HG02678 (cell line): ENCODE measurements around the gene LRMDA.

Experiments
- ATAC-seq: cut with Tn5 transposase; IDR thresholded peaks from one replicate; pipeline ENCODE4 v1.9.1; 2021; ENCODE audit warnings: mild to moderate bottlenecking, moderate library complexity; ENCODE audit not compliant: unreplicated experiment

Gene LRMDA

DNA sequence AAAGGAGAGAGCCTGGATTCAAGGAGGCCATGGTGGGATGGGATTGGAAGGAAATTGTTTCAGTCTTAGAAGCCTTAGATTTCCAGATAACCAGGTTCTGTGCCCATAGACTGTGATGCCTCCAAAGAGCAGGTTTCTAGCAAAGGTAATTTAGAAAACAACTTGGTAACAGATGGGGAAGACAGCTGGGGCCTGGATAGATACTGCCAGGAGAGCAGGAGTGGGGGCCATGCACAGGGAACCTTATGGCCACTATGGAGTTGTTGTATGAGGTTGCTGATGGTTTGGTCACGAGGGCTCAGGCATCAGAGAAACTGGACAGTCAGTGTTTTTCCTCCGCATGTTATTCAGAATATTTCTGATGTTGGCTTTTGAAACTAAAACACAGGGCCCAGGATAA is 901.9 kb downstream of the LRMDA start:
- no peak for ATAC-seq

DNA sequence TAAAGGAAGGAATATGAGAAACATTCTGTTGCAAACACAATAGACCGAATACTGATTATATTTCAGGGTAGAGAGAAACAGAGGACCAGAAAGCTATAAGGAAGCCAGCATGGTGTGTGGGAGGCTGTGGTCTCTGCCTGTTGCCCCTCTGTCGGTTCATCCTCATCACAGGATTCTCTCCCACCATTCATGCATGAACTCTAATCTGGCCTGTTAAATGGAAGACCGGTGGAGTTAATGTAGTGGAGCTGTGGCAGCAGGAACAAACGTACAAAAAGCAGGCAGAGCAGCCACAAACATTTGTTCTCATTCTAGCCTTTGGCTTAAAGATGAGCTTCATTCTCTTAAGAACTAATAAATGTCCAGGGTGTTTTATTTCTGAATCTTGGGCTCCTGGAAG is 902.4 kb downstream of the LRMDA start:
- ATAC-seq, result no peak

DNA sequence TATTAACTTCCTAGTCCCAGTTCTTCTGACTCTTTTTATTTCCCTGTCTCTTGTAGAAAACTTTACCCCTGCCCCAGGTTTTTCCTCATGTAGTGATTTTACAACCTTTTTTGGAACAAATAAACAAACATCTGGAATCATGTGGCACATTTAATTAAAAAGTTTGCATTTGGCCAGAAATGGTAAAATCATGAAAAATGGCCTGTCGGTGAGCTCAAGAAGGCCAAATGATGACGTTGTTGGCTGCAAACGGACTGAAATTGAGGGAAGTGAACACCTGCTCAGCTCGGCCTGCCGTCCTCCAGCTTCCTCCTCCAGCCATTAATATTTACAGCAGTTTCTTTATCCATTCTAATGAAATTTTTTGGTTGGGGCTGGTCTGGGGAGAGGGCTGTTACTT is 902.8 kb downstream of the LRMDA start:
- no peak for ATAC-seq

DNA sequence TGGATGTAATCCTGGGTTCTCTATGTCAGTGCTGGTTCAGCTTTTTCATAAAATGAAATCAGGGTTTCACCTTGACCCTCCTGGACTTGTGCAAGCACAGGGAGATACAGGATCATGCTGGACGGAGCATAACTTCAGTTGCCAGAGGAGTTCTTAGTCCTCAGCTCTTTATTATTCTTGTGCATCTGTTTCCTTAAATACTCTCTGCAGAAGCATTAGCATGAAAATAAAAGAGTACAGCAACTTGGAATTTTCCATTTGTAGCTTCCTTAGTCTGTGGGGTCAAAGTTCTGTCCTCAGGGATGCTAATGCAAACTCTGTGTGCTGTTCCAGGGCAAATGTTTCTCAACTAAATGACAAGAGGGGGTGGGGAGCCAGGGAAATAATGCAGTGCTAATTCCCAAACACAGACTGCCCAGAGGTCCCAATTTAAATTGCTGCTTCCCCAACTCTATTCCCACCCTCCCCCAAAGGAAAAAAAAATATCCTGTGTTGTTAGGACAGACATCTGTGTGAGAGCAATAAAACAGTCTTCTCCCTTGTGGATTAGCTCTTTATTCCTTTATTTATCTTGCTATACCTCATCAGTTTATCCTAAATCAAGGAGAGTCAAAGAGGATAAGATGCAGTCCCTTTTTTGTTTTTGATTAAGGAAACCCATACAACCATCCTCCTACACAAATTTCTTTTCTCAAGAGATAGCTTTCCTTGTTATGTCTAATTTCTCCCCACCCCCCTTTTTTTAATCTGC is 905.0 kb downstream of the LRMDA start:
- no peak for ATAC-seq

DNA sequence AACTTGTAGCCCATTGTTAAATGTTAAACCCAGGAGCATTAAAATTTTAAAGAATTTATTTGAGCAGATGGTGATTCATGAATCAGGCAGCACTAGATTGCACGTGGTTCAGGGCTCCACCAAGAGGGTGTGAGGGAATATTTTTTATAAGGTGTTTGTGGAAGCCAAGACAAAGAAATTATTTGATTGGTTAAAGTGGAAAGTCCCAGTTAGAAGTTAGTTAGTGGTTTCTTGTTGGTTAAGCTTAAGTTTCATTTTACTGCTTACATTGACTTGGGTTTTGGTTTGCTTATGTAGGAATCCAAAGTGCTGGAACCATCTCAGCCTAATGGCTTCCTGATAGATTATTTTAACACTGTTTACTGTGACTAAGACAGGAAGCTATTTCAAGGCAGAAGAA is 906.2 kb downstream of the LRMDA start:
- ATAC-seq, result no peak

DNA sequence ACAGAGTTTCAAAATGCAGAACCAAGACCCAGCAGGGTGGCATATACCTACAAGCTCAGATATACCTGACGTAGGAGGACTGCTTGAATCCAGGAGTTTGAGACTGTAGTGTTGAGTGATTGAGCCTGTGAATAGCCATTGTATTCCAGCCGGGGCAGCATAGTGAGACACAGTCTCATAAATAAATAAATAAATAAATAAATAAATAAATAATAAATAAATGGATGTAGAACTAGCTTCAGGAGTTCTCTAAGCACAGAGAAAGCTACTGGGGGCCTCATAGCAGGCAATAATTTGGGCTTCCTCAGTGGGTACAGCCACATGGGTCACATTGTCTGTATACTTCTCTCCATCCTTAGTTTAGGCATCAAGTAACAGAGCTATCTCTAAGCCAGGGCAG is 906.8 kb downstream of the LRMDA start:
- ATAC-seq, result no peak

DNA sequence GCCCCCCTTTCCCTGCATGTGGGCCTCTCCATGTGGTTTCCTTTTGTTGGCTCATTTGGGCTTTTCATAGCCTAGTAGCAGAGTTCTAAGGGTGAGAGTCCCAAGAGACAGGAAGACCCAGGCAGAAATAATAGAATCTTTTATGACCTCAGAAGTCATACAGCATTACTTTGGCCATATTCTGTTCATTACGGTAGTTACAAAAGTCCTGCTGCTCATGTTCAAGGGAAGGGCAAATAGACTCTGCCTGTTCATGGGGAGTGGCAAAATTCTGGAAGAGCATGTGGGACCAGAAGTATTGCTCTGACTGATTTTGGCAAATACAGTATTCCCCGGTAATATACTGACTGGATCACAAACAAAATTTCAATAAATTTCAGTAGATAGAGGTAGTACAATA is 910.3 kb downstream of the LRMDA start:
- no peak for ATAC-seq

DNA sequence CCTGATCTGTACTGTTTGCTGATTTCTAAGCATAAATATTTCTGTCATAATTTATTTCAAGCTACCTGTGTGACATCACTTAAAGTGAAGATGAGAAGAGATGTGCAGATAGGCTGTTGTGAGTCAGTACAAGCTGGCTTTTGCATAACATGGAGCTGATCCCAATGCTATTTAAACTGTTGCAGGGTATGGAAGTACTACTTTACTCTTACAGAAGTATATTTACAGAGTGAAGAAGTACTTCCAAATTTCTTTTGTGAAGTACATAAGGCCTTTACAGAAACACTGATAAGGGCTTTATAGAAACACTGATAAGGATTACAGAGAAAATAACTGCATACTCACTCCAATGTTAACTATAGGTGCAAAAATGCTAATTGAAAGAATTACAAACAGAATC is 911.6 kb downstream of the LRMDA start:
- no peak for ATAC-seq

DNA sequence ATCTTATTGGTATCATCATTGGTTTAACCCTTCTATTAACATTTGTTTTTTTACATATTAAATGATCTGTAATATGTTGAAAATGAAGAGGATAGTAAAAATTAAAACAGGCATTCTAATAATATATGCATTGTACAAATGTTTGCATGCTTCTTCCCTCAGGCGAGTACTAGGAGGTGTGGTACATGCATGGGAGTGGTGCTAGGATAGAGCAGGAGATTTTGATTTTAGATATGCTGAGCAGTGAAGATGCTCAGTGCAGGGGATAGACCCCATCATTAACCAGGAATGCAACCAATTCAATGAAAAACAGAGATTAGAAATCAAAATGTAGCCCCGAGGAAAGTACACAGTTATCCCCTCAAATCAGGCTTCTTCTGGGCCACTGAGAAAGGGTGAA is 916.4 kb downstream of the LRMDA start:
- no peak for ATAC-seq

DNA sequence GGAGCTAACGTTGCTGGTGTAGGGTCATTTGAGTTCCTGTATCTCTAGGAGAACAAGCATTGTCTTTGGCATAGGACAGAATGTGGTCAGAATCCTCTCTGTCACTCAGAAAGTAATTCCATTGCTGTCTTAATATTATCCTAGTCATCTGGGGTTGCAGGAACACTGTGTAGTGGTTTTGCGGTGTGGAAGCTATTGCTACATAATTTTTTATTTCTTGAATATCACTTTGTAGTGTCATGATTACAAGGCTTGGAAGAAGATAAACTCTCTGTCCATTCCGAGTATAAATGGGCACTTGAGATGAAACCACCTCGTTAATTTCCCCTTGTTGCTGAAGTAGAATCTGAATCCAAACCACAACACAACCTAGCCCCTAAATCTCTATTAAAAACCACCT is 919.2 kb downstream of the LRMDA start:
- ATAC-seq, result no peak

DNA sequence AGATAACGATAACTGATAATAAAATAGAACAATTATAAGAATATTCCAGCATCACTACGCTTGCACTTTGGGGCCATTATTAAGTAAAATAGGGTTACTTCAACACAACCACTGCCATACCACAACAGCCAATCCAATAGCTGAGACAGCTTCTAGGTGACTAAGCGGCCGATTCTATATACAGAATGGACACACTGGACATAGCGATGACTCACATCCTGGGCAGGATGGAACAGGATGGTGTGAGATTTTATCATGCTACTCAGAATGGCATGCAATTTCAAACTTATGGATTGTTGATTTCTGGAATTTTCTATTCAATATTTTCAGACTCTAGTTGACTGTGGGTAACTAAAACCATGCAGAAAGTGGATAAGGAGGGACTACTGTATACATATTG is 920.9 kb downstream of the LRMDA start:
- no peak for ATAC-seq

DNA sequence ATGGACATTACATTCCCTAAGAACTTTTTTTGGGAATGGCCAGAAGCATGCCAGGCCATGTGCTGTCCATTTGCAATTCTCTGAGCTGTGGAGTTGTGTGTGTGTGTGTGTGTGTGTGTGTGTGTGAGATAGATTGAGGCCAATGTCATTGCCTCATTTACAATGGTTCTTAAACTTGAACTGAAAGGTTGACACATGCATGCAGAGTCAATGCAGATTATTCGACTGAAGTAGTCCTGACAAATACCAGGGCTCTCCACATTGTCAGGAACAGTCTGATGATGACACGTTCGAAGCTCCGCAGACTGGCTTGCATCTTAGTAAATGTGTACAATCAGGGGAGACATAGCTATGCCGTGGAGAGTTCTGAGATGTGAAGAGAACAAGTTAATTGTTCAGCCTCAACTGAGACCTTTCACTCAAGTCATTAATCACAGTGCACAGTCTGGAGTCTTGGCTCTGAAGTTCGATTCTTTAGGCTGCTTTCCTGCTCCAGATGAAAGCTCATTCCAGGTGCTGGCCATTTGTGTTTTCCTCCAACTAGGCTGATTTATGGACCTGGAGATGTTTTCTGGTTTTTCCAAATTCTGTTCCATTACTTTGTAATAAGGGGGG is 921.9 kb downstream of the LRMDA start:
- no peak for ATAC-seq

DNA sequence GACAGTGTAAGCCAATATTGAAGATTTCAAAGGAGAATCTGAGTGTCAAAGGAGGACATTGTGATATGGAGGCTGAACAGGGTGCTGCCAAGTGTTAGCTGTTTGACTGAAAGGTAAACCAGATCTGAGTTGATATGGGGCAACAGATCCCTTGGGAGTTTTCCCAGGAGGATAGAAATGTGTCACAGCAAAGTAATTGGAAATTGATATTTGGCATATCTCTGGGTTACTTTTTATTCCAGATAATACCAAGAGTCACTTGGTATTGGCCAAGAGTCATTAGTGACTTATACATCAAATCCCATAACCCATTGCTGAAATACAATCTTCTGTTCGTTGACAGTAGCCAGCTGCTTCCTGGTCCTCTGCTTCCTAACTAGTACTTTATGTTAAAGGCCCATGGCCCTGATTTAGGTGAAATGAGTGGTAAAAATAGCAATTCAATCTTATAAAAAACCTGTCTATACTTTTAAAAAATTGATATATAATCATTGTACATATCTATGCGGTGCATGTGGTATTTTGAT is 922.9 kb downstream of the LRMDA start:
- ATAC-seq, result no peak

DNA sequence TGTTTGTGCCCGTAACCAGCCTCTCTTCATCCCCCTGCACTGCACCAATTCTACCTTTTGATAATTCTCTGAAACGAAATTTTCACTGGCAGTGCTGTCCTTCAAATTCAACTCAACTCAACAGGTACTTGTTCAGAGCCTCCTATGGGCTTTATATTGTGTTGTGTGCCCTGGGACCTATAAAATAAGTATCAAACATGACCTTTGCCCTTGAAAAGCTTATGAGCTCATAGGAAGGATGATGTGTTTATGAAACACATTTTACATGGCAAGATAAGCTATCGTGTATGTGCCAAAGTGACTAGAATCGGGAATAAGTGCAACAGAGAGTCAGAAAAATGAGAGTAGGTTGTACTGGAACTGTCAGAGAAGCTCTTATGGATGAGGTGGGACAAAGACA is 923.5 kb downstream of the LRMDA start:
- ATAC-seq, result no peak

DNA sequence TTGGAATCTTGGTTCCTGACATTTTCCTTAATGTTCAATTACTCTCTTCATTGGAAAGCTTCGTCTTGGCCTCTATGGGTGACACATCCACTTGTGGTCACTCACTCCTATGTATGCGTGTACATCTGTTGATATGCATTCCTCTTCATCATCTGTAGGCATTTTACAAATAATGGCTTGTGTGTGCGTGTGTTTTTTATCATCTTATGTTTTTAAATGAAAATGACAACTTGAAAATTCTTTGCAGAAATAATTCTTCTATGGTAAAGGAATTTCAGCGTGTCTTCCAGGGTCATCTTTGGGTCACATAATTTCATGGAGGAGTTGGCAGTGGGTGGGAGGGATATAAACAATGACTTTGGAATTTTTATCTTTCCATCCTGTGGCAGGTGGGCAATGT is 925.1 kb downstream of the LRMDA start:
- no peak for ATAC-seq

DNA sequence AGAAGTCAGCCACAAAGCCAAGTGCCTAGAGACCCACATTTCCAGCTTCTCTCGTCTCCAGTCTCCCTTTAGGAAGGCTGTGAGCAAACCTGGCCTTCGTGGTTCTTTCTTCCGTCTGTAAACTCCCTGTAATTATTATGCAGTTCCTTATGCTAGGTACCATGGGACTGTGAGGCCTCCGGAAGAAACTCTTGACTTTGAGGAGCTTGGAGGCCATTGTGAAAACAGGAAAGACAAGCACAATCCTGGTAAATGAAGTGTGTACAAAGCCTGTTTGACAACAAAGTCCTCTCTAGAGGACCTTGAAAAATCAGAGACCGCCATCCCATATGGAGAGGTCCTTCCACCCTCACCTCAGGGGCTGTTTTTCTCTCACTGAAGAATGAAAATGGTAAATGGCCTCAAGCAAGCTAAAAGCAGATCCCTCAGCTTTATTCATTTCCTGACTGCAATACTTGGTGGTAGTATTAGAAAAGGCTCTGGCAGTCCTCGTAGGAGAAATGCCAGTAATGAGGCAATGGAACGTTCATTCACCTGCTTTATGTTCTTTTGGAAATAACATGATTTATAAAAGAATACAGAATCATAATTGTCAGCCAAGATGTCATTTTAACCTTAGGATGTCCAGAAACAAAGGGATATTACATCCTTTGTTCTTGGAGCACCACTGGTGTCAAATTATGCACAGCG is 926.4 kb downstream of the LRMDA start:
- no peak for ATAC-seq

DNA sequence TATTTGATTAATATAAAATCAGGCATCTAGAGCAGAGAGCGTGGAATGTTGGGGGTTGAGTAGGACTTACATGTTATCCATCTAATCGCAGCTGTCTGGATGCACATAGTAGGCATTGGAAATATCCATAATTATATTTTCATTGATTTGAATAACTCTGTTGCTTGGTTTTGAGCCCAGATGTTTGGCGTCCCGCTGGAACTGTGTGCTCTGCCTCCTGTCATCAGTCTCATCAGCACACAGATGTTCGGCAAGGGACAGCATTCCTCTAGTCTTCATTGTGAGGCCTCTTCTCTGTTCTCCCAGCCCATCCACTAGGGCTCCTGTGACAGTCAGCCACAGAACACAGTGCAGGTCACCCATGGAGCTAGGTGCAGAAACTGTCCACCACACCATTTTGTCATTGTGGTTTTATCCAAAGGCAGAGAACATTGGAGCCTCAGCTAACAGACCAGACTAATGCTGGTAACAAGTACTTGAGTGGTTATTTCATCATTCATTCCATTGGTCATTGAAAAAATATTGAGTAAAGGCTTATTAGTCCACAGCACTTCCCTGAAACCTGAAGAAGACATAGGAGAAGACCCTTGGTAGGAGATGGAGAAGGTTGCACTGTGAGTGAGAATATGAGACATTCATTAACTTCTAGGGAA is 927.4 kb downstream of the LRMDA start:
- ATAC-seq, result no peak

DNA sequence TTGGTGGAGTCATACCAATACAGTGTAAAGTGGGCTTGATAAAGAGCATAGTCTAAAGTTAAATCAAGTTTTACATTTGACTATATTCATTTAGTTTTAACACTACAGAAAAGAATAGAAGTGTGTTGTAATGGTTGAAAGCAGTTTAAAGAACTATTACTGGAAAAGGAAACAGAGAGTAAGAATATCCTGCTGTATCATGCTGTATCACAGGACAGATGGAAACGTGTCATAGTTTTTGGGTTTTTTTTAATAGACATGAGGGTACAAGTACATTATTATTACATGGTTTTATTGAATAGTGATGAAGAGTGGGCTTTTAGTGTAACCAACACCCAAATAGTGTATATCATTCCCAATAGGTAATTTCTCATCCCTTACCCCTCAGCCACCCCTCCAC is 944.3 kb downstream of the LRMDA start:
- no peak for ATAC-seq

DNA sequence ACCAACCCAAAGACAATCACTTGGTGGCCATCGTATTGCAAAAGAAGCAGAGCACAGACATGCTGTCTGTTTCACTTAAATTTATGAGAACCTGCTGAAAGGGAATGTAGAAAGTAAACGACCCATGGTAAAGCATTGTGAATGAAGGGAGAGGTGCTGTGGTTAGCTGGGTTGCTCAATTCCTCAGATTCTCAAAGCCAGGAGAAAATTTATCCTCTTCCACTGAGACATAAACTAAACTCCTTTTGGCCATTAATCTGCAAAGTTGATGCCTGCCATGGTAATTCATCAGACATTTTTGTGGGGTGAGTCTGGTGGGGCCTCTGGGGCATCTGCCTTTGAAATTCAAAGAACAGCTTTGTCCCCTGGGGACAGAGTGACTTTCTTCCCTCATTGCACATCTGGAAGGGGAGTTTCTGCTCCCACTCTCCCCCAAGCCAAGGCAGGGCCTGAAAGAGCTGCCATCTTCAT is 951.0 kb downstream of the LRMDA start:
- no peak for ATAC-seq

DNA sequence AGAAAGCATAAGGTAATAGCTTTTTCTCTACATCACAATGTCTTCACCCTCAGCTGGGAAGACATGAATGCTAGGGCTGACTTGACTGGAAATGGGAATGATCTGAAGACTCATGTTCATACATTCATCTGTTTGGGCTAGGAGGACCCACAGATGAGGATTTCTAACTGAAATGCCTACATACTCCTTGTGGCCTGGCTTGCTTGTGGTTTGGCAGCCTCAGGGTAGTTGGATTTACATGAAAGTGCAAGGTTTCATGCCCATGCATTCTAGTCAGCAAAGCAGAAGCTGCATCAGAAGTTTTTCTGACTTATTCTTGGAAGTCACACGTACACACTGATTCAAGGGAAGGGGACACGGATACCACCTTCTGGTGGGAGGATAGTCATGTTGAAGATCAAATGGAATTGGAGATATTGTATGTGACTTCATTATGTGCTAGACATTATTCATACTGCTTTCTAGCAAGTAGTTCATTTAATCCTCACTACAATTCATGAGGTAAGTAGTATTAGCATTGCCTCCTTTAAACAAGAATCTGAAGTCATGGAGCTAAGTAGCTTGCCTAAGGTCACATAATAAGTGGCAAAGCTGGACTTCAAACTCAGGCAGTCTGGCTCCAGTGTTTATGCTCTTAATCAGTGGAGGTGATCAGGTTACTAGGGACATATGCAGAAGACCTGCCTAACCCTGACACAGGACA is 957.0 kb downstream of the LRMDA start:
- no peak for ATAC-seq
